K562 (cell line): ENCODE data around the gene ANKRD11. TPM values are rescaled to one million over a fixed set of nuclear protein-coding genes. Genes with fewer than 3 reads are reported as not detected.

Source experiments
- ARID1B ChIP-seq: fragments of 450-650 bp; IDR thresholded peaks from 2 replicates; pipeline ENCODE4 v1.6.1; 2016; ENCODE audit warnings: antibody characterized with exemption, mild to moderate bottlenecking, inconsistent platforms
- BACH1 ChIP-seq: fragments of 200-800 bp; sonication (Bioruptor generic); IDR thresholded peaks from 2 replicates; pipeline ENCODE4 v1.6.1; 2016; ENCODE audit warnings: missing genetic modification characterization, missing compliant biosample characterization
- BRD9 ChIP-seq: fragments of 450-650 bp; IDR thresholded peaks from 2 replicates; pipeline ENCODE4 v1.6.1; 2018; ENCODE audit warnings: low read depth; ENCODE audit not compliant: partially characterized antibody
- C11orf30 ChIP-seq: fragments of 450-650 bp; IDR thresholded peaks from 2 replicates; pipeline ENCODE4 v1.6.1; 2016; ENCODE audit warnings: low read depth, mild to moderate bottlenecking
- CTBP1 ChIP-seq: fragments of 450-650 bp; IDR thresholded peaks from 2 replicates; pipeline ENCODE4 v1.6.1; 2016; ENCODE audit warnings: borderline replicate concordance
- CXXC5 ChIP-seq: fragments of 250-450 bp; sonication (Bioruptor Pico); IDR thresholded peaks from 2 replicates; pipeline ENCODE4 v1.8.0; 2022; ENCODE audit warnings: inconsistent platforms, mild to moderate bottlenecking, moderate library complexity
- DPF2 ChIP-seq: fragments of 450-650 bp; IDR thresholded peaks from 2 replicates; pipeline ENCODE4 v1.6.1; 2016
- ELF2 ChIP-seq: fragments of 250-450 bp; sonication (Bioruptor Pico); IDR thresholded peaks from 2 replicates; pipeline ENCODE4 v1.5.0; 2021; ENCODE audit warnings: mild to moderate bottlenecking
- ELF4 ChIP-seq: fragments of 450-650 bp; formaldehyde crosslinking; IDR thresholded peaks from 2 replicates; pipeline ENCODE4 v1.4.0; 2022; ENCODE audit warnings: missing genetic modification characterization
- HDAC2 ChIP-seq: fragments of 450-650 bp; IDR thresholded peaks from 2 replicates; pipeline ENCODE4 v1.6.1; 2016; ENCODE audit warnings: mild to moderate bottlenecking
- HMG20B ChIP-seq: fragments of 250-450 bp; sonication (Bioruptor Pico); IDR thresholded peaks from 2 replicates; pipeline ENCODE4 v1.5.0; 2021; ENCODE audit warnings: mild to moderate bottlenecking
- L3MBTL2 ChIP-seq: fragments of 450-650 bp; IDR thresholded peaks from 2 replicates; pipeline ENCODE4 v1.6.1; 2016; ENCODE audit warnings: mild to moderate bottlenecking, moderate library complexity
- MAFF ChIP-seq: IDR thresholded peaks from 2 replicates; pipeline ENCODE4 v1.6.1; 2012; ENCODE audit warnings: low read length, improper control_type of control experiment
- MAFG ChIP-seq: fragments of 450-650 bp; conservative IDR thresholded peaks from 2 replicates; pipeline ENCODE4 v1.6.1; 2016; ENCODE audit warnings: missing genetic modification characterization, missing compliant biosample characterization
- MXI1 ChIP-seq: IDR thresholded peaks from 2 replicates; pipeline ENCODE4 v1.6.1; 2011; ENCODE audit warnings: low read depth, mild to moderate bottlenecking, improper control_type of control experiment, low read length
- NCOA2 ChIP-seq, 2 experiments: fragments of 450-650 bp; IDR thresholded peaks; 2 replicates each; pipeline ENCODE4 v1.6.1; 2018; ENCODE audit warnings: mild to moderate bottlenecking in 2 of 2, moderate library complexity in 1 of 2; ENCODE audit not compliant: partially characterized antibody in 2 of 2
- SRF ChIP-seq, 2 experiments: fragments of 250-450, 450-650 bp in 1 of 2; sonication (Bioruptor Pico) in 1 of 2; sonication (generic) in 1 of 2; formaldehyde crosslinking; IDR thresholded peaks; 2 replicates each; pipeline versions ENCODE4 v1.5.0 to v1.5.1; 2020 to 2022; ENCODE audit warnings: mild to moderate bottlenecking in 1 of 2, missing genetic modification reagents in 1 of 2
- TAF1 ChIP-seq: IDR thresholded peaks from 2 replicates; pipeline ENCODE4 v1.6.1; 2011; ENCODE audit warnings: mild to moderate bottlenecking, low read length, moderate library complexity; ENCODE audit not compliant: insufficient read depth, control insufficient read depth, severe bottlenecking; ENCODE audit errors: extremely low read depth
- TBP ChIP-seq: optimal IDR thresholded peaks from 2 replicates; pipeline ENCODE3; 2011; ENCODE audit warnings: low read depth, low read length, improper control_type of control experiment
- TRIM24 ChIP-seq, 2 experiments: fragments of 450-650 bp; IDR thresholded peaks; 2 replicates each; pipeline ENCODE4 v1.6.1; 2016
- ZEB2 ChIP-seq: fragments of 450-650 bp; IDR thresholded peaks from 2 replicates; pipeline ENCODE4 v1.6.1; 2016
- polyA plus RNA-seq, 8 experiments: library from polyadenylated mRNA; depleted of rRNA in 4 of 8; stranded (reverse) in 5 of 8; unstranded in 3 of 8; fragments of >200 nt; fragmentation: Nextera tagmentation in 2 of 8; fragmentation: Illumina TruSeq in 1 of 8; extraction: Ambion mirVana in 2 of 8; extraction: Trizol in 1 of 8; gene quantifications; 2 replicates each; pipeline versions ENCODE4 v1.2.1 to v1.2.3, GENCODE V29; 2011 to 2014; ENCODE audit warnings: inconsistent platforms in 1 of 8, missing spikeins in 1 of 8
- total RNA-seq, 7 experiments: library from RNA; depleted of rRNA in 6 of 7; stranded (reverse); fragments of >200 nt in 6 of 7; fragmentation: Illumina TruSeq in 2 of 7; extraction: Trizol in 2 of 7; gene quantifications; 2 replicates each; pipeline versions ENCODE4 v1.2.1 to v1.2.3, GENCODE V29; 2011 to 2021; ENCODE audit warnings: low replicate concordance in 1 of 7
- TF ChIP-seq, protein P1 (sequence below): sonication (generic); formaldehyde crosslinking; IDR thresholded peaks from 2 replicates; pipeline ENCODE4 v1.9.0; 2022; ENCODE audit warnings: mild to moderate bottlenecking, missing genetic modification reagents
- TF ChIP-seq, protein P2 (sequence below), 2 experiments: fragments of 450-650 bp; IDR thresholded peaks; 2 replicates each; pipeline ENCODE4 v1.6.1; 2016; ENCODE audit warnings: mild to moderate bottlenecking in 2 of 2, borderline replicate concordance in 1 of 2, low read depth in 1 of 2, moderate library complexity in 1 of 2

ANKRD11 gene
- total and polyA plus RNA-seq, 9 of the 15 experiments (the other 6 are each of a cell fraction or from before 2014, with no cell fraction given), result 4.7 to 126 (median 31.7) TPM

DNA sequence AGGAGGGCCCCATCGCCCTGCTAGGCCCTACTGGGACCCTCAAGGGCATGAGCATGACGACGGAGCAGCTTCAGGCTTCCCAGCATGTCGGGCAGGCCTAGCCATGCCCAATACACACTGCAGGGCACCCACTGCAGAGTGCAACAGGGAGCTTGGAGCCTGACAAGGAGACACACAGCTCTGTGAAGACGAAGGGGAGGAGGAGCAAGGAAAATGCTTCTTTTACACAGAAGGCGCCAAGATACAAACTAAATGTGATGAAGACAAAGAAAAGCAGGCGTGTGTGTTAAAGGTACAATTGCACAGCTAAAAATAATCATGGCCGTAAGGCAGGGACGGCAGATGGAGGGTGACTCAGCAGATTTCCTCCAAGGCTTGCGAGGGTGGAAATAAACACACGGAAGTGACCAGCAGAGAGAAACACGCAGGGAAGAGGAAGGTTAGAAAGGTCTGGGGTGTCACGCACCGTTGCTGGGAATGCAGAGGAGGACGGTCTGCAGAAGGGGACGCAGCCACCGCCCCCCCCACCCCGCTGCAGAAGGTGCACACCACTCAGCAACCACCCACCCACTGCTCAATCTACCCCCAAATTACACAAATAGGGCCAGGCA is 164.4 kb downstream of the ANKRD11 start (continued):
- peak; percentile 35 for TF ChIP-seq TBP
- peak; percentile 47 for TF ChIP-seq ZEB2
- TF ChIP-seq, protein P1, sequence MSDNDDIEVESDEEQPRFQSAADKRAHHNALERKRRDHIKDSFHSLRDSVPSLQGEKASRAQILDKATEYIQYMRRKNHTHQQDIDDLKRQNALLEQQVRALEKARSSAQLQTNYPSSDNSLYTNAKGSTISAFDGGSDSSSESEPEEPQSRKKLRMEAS (CRISPR knock-in tag), result peak; percentile 42; the same call in 1 of the 2 replicates
- peak; percentile 24 for TF ChIP-seq BRD9
- TF ChIP-seq HMG20B (CRISPR knock-in tag), result no peak
- peak; percentile 100 for TF ChIP-seq MAFF
- TF ChIP-seq, protein P2, sequence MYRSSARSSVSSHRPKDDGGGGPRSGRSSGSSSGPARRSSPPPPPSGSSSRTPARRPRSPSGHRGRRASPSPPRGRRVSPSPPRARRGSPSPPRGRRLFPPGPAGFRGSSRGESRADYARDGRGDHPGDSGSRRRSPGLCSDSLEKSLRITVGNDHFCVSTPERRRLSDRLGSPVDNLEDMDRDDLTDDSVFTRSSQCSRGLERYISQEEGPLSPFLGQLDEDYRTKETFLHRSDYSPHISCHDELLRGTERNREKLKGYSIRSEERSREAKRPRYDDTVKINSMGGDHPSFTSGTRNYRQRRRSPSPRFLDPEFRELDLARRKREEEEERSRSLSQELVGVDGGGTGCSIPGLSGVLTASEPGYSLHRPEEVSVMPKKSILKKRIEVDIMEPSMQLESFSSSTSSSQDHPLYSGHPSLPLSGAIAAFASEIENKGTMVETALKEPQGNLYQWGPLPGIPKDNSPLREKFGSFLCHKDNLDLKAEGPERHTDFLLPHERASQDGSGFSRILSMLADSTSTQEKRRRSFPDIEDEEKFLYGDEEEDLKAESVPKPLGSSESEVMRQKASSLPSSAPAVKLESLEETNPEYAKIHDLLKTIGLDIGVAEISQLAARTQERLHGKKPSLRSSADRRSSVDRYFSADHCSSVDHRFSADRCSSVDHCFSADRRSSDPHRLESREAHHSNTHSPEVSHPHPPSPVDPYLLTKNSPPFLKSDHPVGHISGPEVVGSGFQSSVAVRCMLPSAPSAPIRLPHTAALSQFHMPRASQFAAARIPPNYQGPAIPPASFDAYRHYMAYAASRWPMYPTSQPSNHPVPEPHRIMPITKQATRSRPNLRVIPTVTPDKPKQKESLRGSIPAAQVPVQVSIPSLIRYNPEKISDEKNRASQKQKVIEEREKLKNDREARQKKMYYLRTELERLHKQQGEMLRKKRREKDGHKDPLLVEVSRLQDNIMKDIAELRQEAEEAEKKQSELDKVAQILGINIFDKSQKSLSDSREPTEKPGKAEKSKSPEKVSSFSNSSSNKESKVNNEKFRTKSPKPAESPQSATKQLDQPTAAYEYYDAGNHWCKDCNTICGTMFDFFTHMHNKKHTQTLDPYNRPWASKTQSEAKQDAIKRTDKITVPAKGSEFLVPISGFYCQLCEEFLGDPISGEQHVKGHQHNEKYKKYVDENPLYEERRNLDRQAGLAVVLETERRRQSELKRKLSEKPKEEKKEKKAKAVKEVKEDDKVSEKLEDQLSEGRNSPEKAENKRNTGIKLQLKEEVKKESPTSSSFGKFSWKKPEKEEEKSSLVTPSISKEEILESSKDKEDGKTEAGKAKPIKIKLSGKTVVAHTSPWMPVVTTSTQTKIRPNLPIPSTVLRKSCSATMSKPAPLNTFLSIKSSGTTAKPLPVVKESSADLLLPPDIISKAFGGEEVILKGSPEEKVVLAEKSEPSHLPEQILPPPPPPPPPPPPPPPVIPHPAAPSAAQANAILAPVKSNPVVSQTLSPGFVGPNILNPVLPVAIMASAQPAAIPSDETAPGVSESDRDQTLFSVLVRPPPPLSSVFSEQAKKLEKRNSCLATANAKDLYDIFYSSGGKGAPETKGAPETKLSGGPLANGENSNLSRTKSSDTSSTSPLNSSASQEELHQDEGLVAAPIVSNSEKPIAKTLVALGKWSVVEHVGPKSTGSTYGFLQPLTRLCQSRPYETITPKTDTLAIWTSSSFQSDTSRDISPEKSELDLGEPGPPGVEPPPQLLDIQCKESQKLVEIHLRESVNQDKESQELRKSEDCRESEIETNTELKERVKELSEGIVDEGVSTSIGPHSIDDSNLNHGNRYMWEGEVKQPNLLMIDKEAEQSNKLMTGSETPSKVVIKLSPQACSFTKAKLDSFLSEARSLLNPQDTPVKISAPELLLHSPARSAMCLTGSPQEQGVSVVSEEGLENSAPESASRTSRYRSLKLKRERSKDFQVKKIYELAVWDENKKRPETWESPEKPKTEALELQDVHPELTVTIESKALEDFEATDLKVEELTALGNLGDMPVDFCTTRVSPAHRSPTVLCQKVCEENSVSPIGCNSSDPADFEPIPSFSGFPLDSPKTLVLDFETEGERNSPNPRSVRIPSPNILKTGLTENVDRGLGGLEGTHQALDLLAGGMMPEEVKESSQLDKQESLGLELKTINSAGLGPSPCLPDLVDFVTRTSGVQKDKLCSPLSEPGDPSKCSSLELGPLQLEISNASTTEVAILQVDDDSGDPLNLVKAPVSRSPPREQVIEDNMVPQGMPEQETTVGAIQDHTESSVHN (IDR thresholded peaks at IDR 0.05; ENCODE audit: borderline replicate concordance in 1 of 2, low read depth in 1 of 2), result peak in 1 of 2 experiments; percentile 70; a peak in 2 of 4 replicates
- TF ChIP-seq MXI1, result 0 out of 2 replicates have a peak, but pooled peaks have one; percentile 42
- no peak for TF ChIP-seq SRF (CRISPR knock-in tag; IDR thresholded peaks at IDR 0.05)
- TF ChIP-seq HDAC2, result peak; percentile 64; the same call in 1 of the 2 replicates
- peak; percentile 24; the same call in 1 of the 2 replicates for TF ChIP-seq CTBP1
- TF ChIP-seq NCOA2 (IDR thresholded peaks at IDR 0.05; ENCODE audit: partially characterized antibody in 2 of 2), result no peak
- TF ChIP-seq CXXC5 (CRISPR knock-in tag), result peak; percentile 32; the same call in 1 of the 2 replicates
- TF ChIP-seq DPF2, result peak; percentile 87
- TF ChIP-seq BACH1, result peak; percentile 99
- TF ChIP-seq MAFG, result peak; percentile 100
- peak; percentile 72; the same call in 1 of the 2 replicates for TF ChIP-seq ELF2 (CRISPR knock-in tag)
- peak; percentile 44 for TF ChIP-seq TAF1
- peak; percentile 38 to 70; a peak in 2 of 4 replicates for TF ChIP-seq TRIM24 (IDR thresholded peaks at IDR 0.05)
- TF ChIP-seq ELF4 (CRISPR knock-in tag), result peak; percentile 53; the same call in 1 of the 2 replicates
- peak; percentile 99 for TF ChIP-seq C11orf30
- peak; percentile 27; the same call in 1 of the 2 replicates for TF ChIP-seq L3MBTL2
- peak; percentile 83 for TF ChIP-seq ARID1B
